GM18517 (cell line): ENCODE results near the gene PRKN.
A peak's percentile ranks its signal among the peaks of the same experiment; 100 is the strongest.

Experiments
- ATAC-seq: cut with Tn5 transposase; IDR thresholded peaks from one replicate; pipeline ENCODE4 v1.9.1; 2021; ENCODE audit warnings: mild to moderate bottlenecking, moderate library complexity; ENCODE audit not compliant: unreplicated experiment

The PRKN gene

GRCh38 chr6:161413355-161413771 lies 1314.2 kb downstream of the PRKN start:
- ATAC-seq: no peak

GRCh38 chr6:161412795-161413194 lies 1314.8 kb downstream of the PRKN start:
- no peak for ATAC-seq

- no peak for ATAC-seq
Observed at GRCh38 chr6:161411265-161411944, 1316.2 kb downstream of the PRKN start.

GRCh38 chr6:161410736-161411135 lies 1316.8 kb downstream of the PRKN start:
- ATAC-seq: no peak

- no peak for ATAC-seq
Observed at GRCh38 chr6:161410076-161410475, 1317.5 kb downstream of the PRKN start.

GRCh38 chr6:161409353-161409752 lies 1318.2 kb downstream of the PRKN start:
- no peak for ATAC-seq

- ATAC-seq: no peak
Observed at GRCh38 chr6:161408041-161408440, 1319.5 kb downstream of the PRKN start.

- ATAC-seq: no peak
Observed at GRCh38 chr6:161407581-161407980, 1320.0 kb downstream of the PRKN start.

GRCh38 chr6:161407115-161407514 lies 1320.5 kb downstream of the PRKN start:
- ATAC-seq: no peak

GRCh38 chr6:161406646-161407045 lies 1320.9 kb downstream of the PRKN start:
- ATAC-seq: no peak

GRCh38 chr6:161405418-161405817 lies 1322.1 kb downstream of the PRKN start:
- ATAC-seq: no peak

GRCh38 chr6:161403717-161404116 lies 1323.8 kb downstream of the PRKN start:
- no peak for ATAC-seq

GRCh38 chr6:161401587-161402309 lies 1325.8 kb downstream of the PRKN start:
- ATAC-seq: no peak

GRCh38 chr6:161400671-161401070 lies 1326.9 kb downstream of the PRKN start:
- no peak for ATAC-seq

- ATAC-seq: no peak
Observed at GRCh38 chr6:161396539-161396938, 1331.0 kb downstream of the PRKN start.

- ATAC-seq: no peak
Observed at GRCh38 chr6:161395716-161396231, 1331.8 kb downstream of the PRKN start.

- ATAC-seq: no peak
Observed at GRCh38 chr6:161394437-161394836, 1333.1 kb downstream of the PRKN start.

- ATAC-seq: peak; percentile 100
Observed at GRCh38 chr6:161393839-161394364, 1333.7 kb downstream of the PRKN start.

GRCh38 chr6:161393292-161393691 lies 1334.3 kb downstream of the PRKN start:
- no peak for ATAC-seq

GRCh38 chr6:161389756-161390155 lies 1337.8 kb downstream of the PRKN start:
- no peak for ATAC-seq

GRCh38 chr6:161383951-161384350 lies 1343.6 kb downstream of the PRKN start:
- ATAC-seq: no peak
